Astrocyte of the cerebellum (primary cell): Measurements from ENCODE around the gene IRF8.

Experiments used
- DNase-seq: peaks from one replicate; pipeline ENCODE4 v3.0.0-alpha.2; 2011; ENCODE audit warnings: low read depth
- H3K4me3 ChIP-seq: 2 replicates; pipeline ENCODE4 v1.5.1; 2011; ENCODE audit warnings: mild to moderate bottlenecking, low read depth, low read length, moderate library complexity
- CTCF ChIP-seq: IDR thresholded peaks from 2 replicates; pipeline ENCODE4 v1.5.1; 2012; ENCODE audit warnings: low read length, low read depth, moderate library complexity, mild to moderate bottlenecking; ENCODE audit errors: missing control alignments
- in situ Hi-C: cut with HindIII; loops from 2 replicates; pipeline ENCODE4 v1.10.0; 2017; ENCODE audit warnings: low sequenced_read_pairs

IRF8 gene

GRCh38 chr16:85969591-85969990, 70.6 kb downstream of the IRF8 start:
- H3K4me3 ChIP-seq: no peak overlapping the region
- in situ Hi-C loops: no loop called here

GRCh38 chr16:85970016-85970733, 71.2 kb downstream of the IRF8 start:
- in situ Hi-C loops: no loop called here
- DNase-seq: no peak
- H3K4me3 ChIP-seq: no peak overlapping the region
- no peak for TF ChIP-seq CTCF

More at GRCh38 chr16:85969591-85969990, 70.6 kb downstream of the IRF8 start:
- no peak for TF ChIP-seq CTCF
- peak; percentile 2 for DNase-seq

- in situ Hi-C loops: no loop called here
- TF ChIP-seq CTCF: no peak
- DNase-seq: no peak
These were observed 71.8 kb downstream of the IRF8 start for GRCh38 chr16:85970738-85971137.

More at GRCh38 chr16:85970738-85971137, 71.8 kb downstream of the IRF8 start:
- H3K4me3 ChIP-seq: no peak overlapping the region
